Fibroblast of villous mesenchyme (primary cell): ENCODE data around the gene ERF. TPM values are rescaled to one million over a fixed set of nuclear protein-coding genes. Genes with fewer than 3 reads are reported as not detected.

Experiments
- DNase-seq: peaks from one replicate; pipeline ENCODE4 v3.0.0-alpha.2; 2010; ENCODE audit warnings: low read depth
- H3K4me3 ChIP-seq: 2 replicates; pipeline ENCODE4 v1.5.1; 2011; ENCODE audit warnings: low read depth, mild to moderate bottlenecking, low read length
- CTCF ChIP-seq: IDR thresholded peaks from 2 replicates; pipeline ENCODE4 v1.5.1; 2012; ENCODE audit warnings: low read depth, mild to moderate bottlenecking, low read length; ENCODE audit not compliant: insufficient read depth
- total RNA-seq: library from RNA; depleted of rRNA; stranded (reverse); fragments of >200 nt; gene quantifications from 2 replicates; pipeline ENCODE4 v1.2.3, GENCODE V29; 2012

The ERF gene
- total RNA-seq, 1 donor, result 27.6 TPM

- no peak for TF ChIP-seq CTCF
- peak; percentile 97 for DNase-seq
- peak within 1 kb of the TSS; percentile 97 for H3K4me3 ChIP-seq
Measured at GRCh38 chr19:42219812-42220750, 34.8 kb downstream of the ERF start, which contains the start of gene ZNF526. TSS of gene ZNF526 (plus strand) at chr19:42220312. CDS start at chr19:42224404, 4,092 bp downstream.

- DNase-seq, result peak; percentile 98
- peak within 1 kb of the TSS; percentile 99 for H3K4me3 ChIP-seq
- TF ChIP-seq CTCF, result no peak
Measured at GRCh38 chr19:42217520-42218437, 37.1 kb downstream of the ERF start, which contains the start of gene DEDD2. TSS of gene DEDD2 (minus strand) at chr19:42217677. CDS start at chr19:42217007, 670 bp downstream.

GRCh38 chr19:42216653-42217519, 38.0 kb downstream of the ERF start:
- TF ChIP-seq CTCF, result no peak
- peak; percentile 34 for DNase-seq
- H3K4me3 ChIP-seq, result peak overlapping the region; percentile 99

GRCh38 chr19:42214810-42215485, 40.0 kb downstream of the ERF start:
- DNase-seq, result no peak
- no peak for TF ChIP-seq CTCF

GRCh38 chr19:42212886-42213285, 42.0 kb downstream of the ERF start:
- no peak for DNase-seq
- no peak overlapping the region for H3K4me3 ChIP-seq
- no peak for TF ChIP-seq CTCF

More at GRCh38 chr19:42214810-42215485, 40.0 kb downstream of the ERF start:
- no peak overlapping the region for H3K4me3 ChIP-seq
